Stimulated activated CD4-positive, alpha-beta T cell treated with anti-CD3 and anti-CD28 coated beads, Interleukin-4, amount 100 ng/mL, for 48 hours (primary cell): Measurements from ENCODE around the gene PPP2R3B.
A peak's percentile ranks its signal among the peaks of the same experiment; 100 is the strongest.
"Not testable (repeated sequence)": the region's sequence is repeated elsewhere in the genome, so short reads cannot be mapped to it uniquely, and the experiment has no call there.

Source experiments
- DNase-seq, 2 donors: peaks; one replicate each; pipeline ENCODE4 v3.0.0-alpha.2; 2020; ENCODE audit warnings: low read depth in 2 of 2

PPP2R3B gene

GRCh38 chrX:404656-405055 is 17.9 kb upstream of the PPP2R3B start:
- DNase-seq = no peak

GRCh38 chrX:402857-403256 is 16.1 kb upstream of the PPP2R3B start:
- DNase-seq = no peak

- no peak for DNase-seq
Measured at GRCh38 chrX:400258-400657, 13.6 kb upstream of the PPP2R3B start.

- no peak for DNase-seq
Measured at GRCh38 chrX:397575-397974, 10.9 kb upstream of the PPP2R3B start.

GRCh38 chrX:394830-395229 is 8.1 kb upstream of the PPP2R3B start:
- no peak for DNase-seq

GRCh38 chrX:392575-392846 is 5.8 kb upstream of the PPP2R3B start:
- no peak for DNase-seq

GRCh38 chrX:391717-392574 is 5.2 kb upstream of the PPP2R3B start:
- DNase-seq = no peak

GRCh38 chrX:390459-390858 is 3.8 kb upstream of the PPP2R3B start:
- DNase-seq = no peak

- no peak for DNase-seq
Measured at GRCh38 chrX:389021-389441, 2.3 kb upstream of the PPP2R3B start.

GRCh38 chrX:387729-388128 is 1.0 kb upstream of the PPP2R3B start:
- no peak for DNase-seq

- DNase-seq = peak in 1 of 2 donors; percentile 16
Measured at GRCh38 chrX:386239-386767, 404 bp downstream of the PPP2R3B start.

- DNase-seq = not testable (repeated sequence)
Measured at GRCh38 chrX:385736-386135, 971 bp downstream of the PPP2R3B start.

- DNase-seq = no peak
Measured at GRCh38 chrX:384861-385260, 1.8 kb downstream of the PPP2R3B start.

- DNase-seq = no peak
Measured at GRCh38 chrX:378443-378842, 8.3 kb downstream of the PPP2R3B start.

- DNase-seq = not testable (repeated sequence)
Measured at GRCh38 chrX:376206-376605, 10.5 kb downstream of the PPP2R3B start.

GRCh38 chrX:375181-376036 is 11.3 kb downstream of the PPP2R3B start:
- DNase-seq = no peak

GRCh38 chrX:374596-374995 is 12.1 kb downstream of the PPP2R3B start:
- no peak for DNase-seq

- peak; percentile 24 to 34 for DNase-seq
Measured at GRCh38 chrX:373641-374471, 12.9 kb downstream of the PPP2R3B start.

- no peak for DNase-seq
Measured at GRCh38 chrX:372856-373640, 13.7 kb downstream of the PPP2R3B start.

- no peak for DNase-seq
Measured at GRCh38 chrX:371907-372306, 14.8 kb downstream of the PPP2R3B start.
